ENCODE data around the gene C13orf46.

GRCh38 chr13:113922412-113923118, 51.3 kb downstream of the C13orf46 start:
- TF ChIP-seq, protein P1, sequence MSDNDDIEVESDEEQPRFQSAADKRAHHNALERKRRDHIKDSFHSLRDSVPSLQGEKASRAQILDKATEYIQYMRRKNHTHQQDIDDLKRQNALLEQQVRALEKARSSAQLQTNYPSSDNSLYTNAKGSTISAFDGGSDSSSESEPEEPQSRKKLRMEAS (IDR thresholded peaks at IDR 0.05): no peak
- TF ChIP-seq CTCF (IDR thresholded peaks at IDR 0.05; ENCODE audit: low read depth, low read length, missing input control): no peak
- TF ChIP-seq, protein P2, sequence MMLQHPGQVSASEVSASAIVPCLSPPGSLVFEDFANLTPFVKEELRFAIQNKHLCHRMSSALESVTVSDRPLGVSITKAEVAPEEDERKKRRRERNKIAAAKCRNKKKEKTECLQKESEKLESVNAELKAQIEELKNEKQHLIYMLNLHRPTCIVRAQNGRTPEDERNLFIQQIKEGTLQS (IDR thresholded peaks at IDR 0.05): no peak
- no peak for TF ChIP-seq YY1 (IDR thresholded peaks at IDR 0.05)
- TF ChIP-seq, protein P3, sequence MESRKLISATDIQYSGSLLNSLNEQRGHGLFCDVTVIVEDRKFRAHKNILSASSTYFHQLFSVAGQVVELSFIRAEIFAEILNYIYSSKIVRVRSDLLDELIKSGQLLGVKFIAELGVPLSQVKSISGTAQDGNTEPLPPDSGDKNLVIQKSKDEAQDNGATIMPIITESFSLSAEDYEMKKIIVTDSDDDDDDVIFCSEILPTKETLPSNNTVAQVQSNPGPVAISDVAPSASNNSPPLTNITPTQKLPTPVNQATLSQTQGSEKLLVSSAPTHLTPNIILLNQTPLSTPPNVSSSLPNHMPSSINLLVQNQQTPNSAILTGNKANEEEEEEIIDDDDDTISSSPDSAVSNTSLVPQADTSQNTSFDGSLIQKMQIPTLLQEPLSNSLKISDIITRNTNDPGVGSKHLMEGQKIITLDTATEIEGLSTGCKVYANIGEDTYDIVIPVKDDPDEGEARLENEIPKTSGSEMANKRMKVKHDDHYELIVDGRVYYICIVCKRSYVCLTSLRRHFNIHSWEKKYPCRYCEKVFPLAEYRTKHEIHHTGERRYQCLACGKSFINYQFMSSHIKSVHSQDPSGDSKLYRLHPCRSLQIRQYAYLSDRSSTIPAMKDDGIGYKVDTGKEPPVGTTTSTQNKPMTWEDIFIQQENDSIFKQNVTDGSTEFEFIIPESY (IDR thresholded peaks at IDR 0.05): no peak
- no peak for TF ChIP-seq NR2F2 (IDR thresholded peaks at IDR 0.05)
- TF ChIP-seq, protein P4, sequence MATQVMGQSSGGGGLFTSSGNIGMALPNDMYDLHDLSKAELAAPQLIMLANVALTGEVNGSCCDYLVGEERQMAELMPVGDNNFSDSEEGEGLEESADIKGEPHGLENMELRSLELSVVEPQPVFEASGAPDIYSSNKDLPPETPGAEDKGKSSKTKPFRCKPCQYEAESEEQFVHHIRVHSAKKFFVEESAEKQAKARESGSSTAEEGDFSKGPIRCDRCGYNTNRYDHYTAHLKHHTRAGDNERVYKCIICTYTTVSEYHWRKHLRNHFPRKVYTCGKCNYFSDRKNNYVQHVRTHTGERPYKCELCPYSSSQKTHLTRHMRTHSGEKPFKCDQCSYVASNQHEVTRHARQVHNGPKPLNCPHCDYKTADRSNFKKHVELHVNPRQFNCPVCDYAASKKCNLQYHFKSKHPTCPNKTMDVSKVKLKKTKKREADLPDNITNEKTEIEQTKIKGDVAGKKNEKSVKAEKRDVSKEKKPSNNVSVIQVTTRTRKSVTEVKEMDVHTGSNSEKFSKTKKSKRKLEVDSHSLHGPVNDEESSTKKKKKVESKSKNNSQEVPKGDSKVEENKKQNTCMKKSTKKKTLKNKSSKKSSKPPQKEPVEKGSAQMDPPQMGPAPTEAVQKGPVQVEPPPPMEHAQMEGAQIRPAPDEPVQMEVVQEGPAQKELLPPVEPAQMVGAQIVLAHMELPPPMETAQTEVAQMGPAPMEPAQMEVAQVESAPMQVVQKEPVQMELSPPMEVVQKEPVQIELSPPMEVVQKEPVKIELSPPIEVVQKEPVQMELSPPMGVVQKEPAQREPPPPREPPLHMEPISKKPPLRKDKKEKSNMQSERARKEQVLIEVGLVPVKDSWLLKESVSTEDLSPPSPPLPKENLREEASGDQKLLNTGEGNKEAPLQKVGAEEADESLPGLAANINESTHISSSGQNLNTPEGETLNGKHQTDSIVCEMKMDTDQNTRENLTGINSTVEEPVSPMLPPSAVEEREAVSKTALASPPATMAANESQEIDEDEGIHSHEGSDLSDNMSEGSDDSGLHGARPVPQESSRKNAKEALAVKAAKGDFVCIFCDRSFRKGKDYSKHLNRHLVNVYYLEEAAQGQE (IDR thresholded peaks at IDR 0.05): no peak
- TF ChIP-seq GABPA (IDR thresholded peaks at IDR 0.05 in 1 of 2, conservative IDR thresholded peaks at IDR 0.05 in 1 of 2): no peak
- TF ChIP-seq RAD21 (IDR thresholded peaks at IDR 0.05): no peak
- no peak for TF ChIP-seq JUND (IDR thresholded peaks at IDR 0.05)
